DND-41 (cell line): Measurements from ENCODE around the gene NAPSA.

Experiments used
- EZH2 ChIP-seq: IDR thresholded peaks from 3 replicates; pipeline ENCODE4 v1.6.1; 2012; ENCODE audit warnings: borderline replicate concordance, low read depth, mild to moderate bottlenecking, moderate library complexity, low read length, inconsistent platforms; ENCODE audit not compliant: severe bottlenecking
- TF ChIP-seq, protein P1 (sequence below): IDR thresholded peaks from 2 replicates; pipeline ENCODE4 v1.5.1; 2012; ENCODE audit warnings: borderline replicate concordance, low read length, moderate library complexity, mild to moderate bottlenecking; ENCODE audit not compliant: poor library complexity, severe bottlenecking; ENCODE audit errors: extremely low read depth

DNA sequence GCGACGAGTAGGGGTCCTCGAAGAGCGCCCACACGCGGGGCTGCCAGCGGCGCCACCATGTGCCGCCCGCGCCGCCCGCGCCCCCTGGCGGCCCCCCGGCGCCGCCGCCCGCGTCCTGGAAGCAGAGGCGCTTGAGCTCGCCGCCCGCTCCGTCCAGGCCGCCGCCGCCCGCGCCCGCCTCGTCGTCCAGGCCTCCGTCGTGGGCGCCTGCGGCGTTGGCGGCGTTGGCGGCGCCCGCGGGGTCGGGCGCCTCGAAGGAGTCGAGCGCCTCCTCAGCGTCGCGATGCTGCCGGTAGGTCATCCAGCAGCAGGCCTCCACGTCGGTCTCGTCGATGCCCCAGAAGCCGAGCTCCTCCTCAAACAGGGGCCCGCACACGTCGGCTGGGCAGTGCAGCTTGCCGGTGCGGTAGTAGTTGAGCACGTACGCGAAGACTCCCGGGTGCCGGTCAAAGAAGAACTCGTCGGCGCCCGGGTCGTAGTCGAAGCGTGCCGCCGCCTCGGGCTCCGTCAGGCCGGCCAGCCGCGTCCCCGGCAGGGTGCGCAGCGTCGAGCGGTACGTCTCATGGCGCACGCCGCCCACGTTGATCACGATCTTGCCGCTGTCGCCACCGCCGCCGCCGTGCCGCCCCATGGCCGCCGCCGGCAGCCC is 37.1 kb downstream of the NAPSA start:
- TF ChIP-seq, protein P1, sequence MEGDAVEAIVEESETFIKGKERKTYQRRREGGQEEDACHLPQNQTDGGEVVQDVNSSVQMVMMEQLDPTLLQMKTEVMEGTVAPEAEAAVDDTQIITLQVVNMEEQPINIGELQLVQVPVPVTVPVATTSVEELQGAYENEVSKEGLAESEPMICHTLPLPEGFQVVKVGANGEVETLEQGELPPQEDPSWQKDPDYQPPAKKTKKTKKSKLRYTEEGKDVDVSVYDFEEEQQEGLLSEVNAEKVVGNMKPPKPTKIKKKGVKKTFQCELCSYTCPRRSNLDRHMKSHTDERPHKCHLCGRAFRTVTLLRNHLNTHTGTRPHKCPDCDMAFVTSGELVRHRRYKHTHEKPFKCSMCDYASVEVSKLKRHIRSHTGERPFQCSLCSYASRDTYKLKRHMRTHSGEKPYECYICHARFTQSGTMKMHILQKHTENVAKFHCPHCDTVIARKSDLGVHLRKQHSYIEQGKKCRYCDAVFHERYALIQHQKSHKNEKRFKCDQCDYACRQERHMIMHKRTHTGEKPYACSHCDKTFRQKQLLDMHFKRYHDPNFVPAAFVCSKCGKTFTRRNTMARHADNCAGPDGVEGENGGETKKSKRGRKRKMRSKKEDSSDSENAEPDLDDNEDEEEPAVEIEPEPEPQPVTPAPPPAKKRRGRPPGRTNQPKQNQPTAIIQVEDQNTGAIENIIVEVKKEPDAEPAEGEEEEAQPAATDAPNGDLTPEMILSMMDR, result no peak
- TF ChIP-seq EZH2, result no peak
